Activated CD8-positive, alpha-beta T cell treated with anti-CD3 and anti-CD28 coated beads, Interleukin-2, amount 10 ng/mL, durations not matched to agents 7 days and 5 days (primary cell): ENCODE data around the gene PLP2. TPM values are rescaled to one million over a fixed set of nuclear protein-coding genes. Genes with fewer than 3 reads are reported as not detected.

ENCODE experiments used
- ATAC-seq: fragments of 150-1000 bp; cut with Tn5 transposase; one replicate; pipeline ENCODE4 v1.10.0; 2021; ENCODE audit warnings: moderate library complexity
- CTCF ChIA-PET: fragments of 350-600 bp; sonication (Branson Sonifier 250); formaldehyde crosslinking; loops from one replicate; lab custom pipeline; 2021; ENCODE audit warnings: antibody characterized with exemption; lab: Charles Lee
- POLR2A ChIA-PET: fragments of 350-600 bp; sonication (Branson Sonifier 250); formaldehyde crosslinking; loops from one replicate; lab custom pipeline; 2021; ENCODE audit warnings: antibody characterized with exemption; lab: Charles Lee
- DNase-seq: peaks from one replicate; pipeline ENCODE4 v3.0.0-alpha.2; 2020
- H3K27ac Mint-ChIP-seq: one replicate; pipeline ENCODE4 v1.8.0; 2021; ENCODE audit warnings: mild to moderate bottlenecking, mixed read lengths
- H3K27me3 Mint-ChIP-seq: one replicate; pipeline ENCODE4 v1.8.0; 2021; ENCODE audit warnings: low read depth, mixed read lengths
- H3K36me3 Mint-ChIP-seq: one replicate; pipeline ENCODE4 v1.8.0; 2021; ENCODE audit warnings: low read depth, mixed read lengths
- H3K4me1 Mint-ChIP-seq: one replicate; pipeline ENCODE4 v1.8.0; 2021; ENCODE audit warnings: low read depth, mixed read lengths
- H3K4me3 Mint-ChIP-seq: one replicate; pipeline ENCODE4 v1.8.0; 2021; ENCODE audit warnings: mild to moderate bottlenecking, mixed read lengths
- H3K9me3 Mint-ChIP-seq: one replicate; pipeline ENCODE4 v1.8.0; 2022; ENCODE audit warnings: mixed read lengths; ENCODE audit not compliant: insufficient read depth
- total RNA-seq, 2 experiments: library from RNA; stranded (reverse); gene quantifications; one replicate each; pipeline ENCODE4 v1.2.3, GENCODE V29; 2021

Gene PLP2
- total RNA-seq, 2 experiments from 2014 or later: 203 to 214 TPM

- no peak overlapping the region for H3K4me3 Mint-ChIP-seq
- peak; percentile 33 for DNase-seq
- H3K9me3 Mint-ChIP-seq: no peaks in the 10 kb centered on the region
- POLR2A ChIA-PET: no interaction called here
- no peaks in the 10 kb centered on the region for H3K27me3 Mint-ChIP-seq
- peak overlapping the region; percentile 43 for H3K27ac Mint-ChIP-seq
- peaks cover 38% of the 10 kb centered on the region for H3K4me1 Mint-ChIP-seq
- ATAC-seq: peak; percentile 47
- CTCF ChIA-PET: interaction anchor here (1.0 kb wide), 2 partner anchors 11 to 21 kb away, joined by 3 read pairs; no protein-coding TSS in a partner anchor
- peaks cover 62% of the 10 kb centered on the region for H3K36me3 Mint-ChIP-seq
Observed at GRCh38 chrX:49177338-49177833, 5.7 kb downstream of the PLP2 start.

GRCh38 chrX:49177873-49178480 lies 6.3 kb downstream of the PLP2 start:
- CTCF ChIA-PET: interaction anchor here (1.0 kb wide), 2 partner anchors 11 to 22 kb away, joined by 3 read pairs; no protein-coding TSS in a partner anchor
- no peak for ATAC-seq
- H3K27ac Mint-ChIP-seq: peak overlapping the region; percentile 43

GRCh38 chrX:49178537-49178936 lies 6.8 kb downstream of the PLP2 start:
- Mint-ChIP-seq H3K27ac (no peak overlapping the region), H3K27me3 (no peaks in the 10 kb centered on the region), H3K36me3 (peaks cover 57% of the 10 kb centered on the region), H3K9me3 (no peaks in the 10 kb centered on the region), H3K4me3 (no peak overlapping the region), H3K4me1 (peaks cover 29% of the 10 kb centered on the region)
- ATAC-seq: no peak
- ChIA-PET POLR2A (no interaction called here), CTCF (no interaction called here)
- DNase-seq: no peak

More at GRCh38 chrX:49177873-49178480, 6.3 kb downstream of the PLP2 start:
- Mint-ChIP-seq H3K4me3 (no peak overlapping the region), H3K9me3 (no peaks in the 10 kb centered on the region), H3K4me1 (peaks cover 34% of the 10 kb centered on the region), H3K36me3 (peaks cover 60% of the 10 kb centered on the region), H3K27me3 (no peaks in the 10 kb centered on the region)
- POLR2A ChIA-PET: no interaction called here
- no peak for DNase-seq

GRCh38 chrX:49179358-49179757 lies 7.7 kb downstream of the PLP2 start:
- Mint-ChIP-seq H3K9me3 (no peaks in the 10 kb centered on the region), H3K27ac (peak overlapping the region; percentile 57)

GRCh38 chrX:49183701-49184281 lies 12.1 kb downstream of the PLP2 start:
- H3K27me3 Mint-ChIP-seq: no peaks in the 10 kb centered on the region
- DNase-seq: no peak
- ChIA-PET POLR2A (no interaction called here), CTCF (interaction anchor here (0.8 to 1.2 kb wide), 2 partner anchors 9 to 28 kb away, joined by 3 read pairs; no protein-coding TSS in a partner anchor)
- H3K4me3 Mint-ChIP-seq: peak overlapping the region; percentile 82
- no peak for ATAC-seq
- H3K9me3 Mint-ChIP-seq: no peaks in the 10 kb centered on the region
- H3K36me3 Mint-ChIP-seq: peaks cover 25% of the 10 kb centered on the region
- H3K27ac Mint-ChIP-seq: no peak overlapping the region
- H3K4me1 Mint-ChIP-seq: peaks cover 36% of the 10 kb centered on the region

More at GRCh38 chrX:49179358-49179757, 7.7 kb downstream of the PLP2 start:
- DNase-seq (no peak), ATAC-seq (no peak)
- POLR2A ChIA-PET: no interaction called here
- peaks cover 34% of the 10 kb centered on the region for H3K4me1 Mint-ChIP-seq
- no peaks in the 10 kb centered on the region for H3K27me3 Mint-ChIP-seq
- CTCF ChIA-PET: no interaction called here
- peaks cover 55% of the 10 kb centered on the region for H3K36me3 Mint-ChIP-seq
- no peak overlapping the region for H3K4me3 Mint-ChIP-seq

GRCh38 chrX:49184294-49185281 lies 12.9 kb downstream of the PLP2 start:
- H3K27me3 Mint-ChIP-seq: no peaks in the 10 kb centered on the region
- H3K4me1 Mint-ChIP-seq: peaks cover 36% of the 10 kb centered on the region
- ChIA-PET CTCF (interaction anchor here (0.8 to 1.2 kb wide), 2 partner anchors 8 to 29 kb away, joined by 3 read pairs; no protein-coding TSS in a partner anchor), POLR2A (no interaction called here)
- peak overlapping the region; percentile 82 for H3K4me3 Mint-ChIP-seq
- H3K36me3 Mint-ChIP-seq: peaks cover 19% of the 10 kb centered on the region
- no peaks in the 10 kb centered on the region for H3K9me3 Mint-ChIP-seq
- ATAC-seq: peak; percentile 62
- peak; percentile 47 for DNase-seq
- H3K27ac Mint-ChIP-seq: peak overlapping the region; percentile 69

- ATAC-seq: peak; percentile 28
- Mint-ChIP-seq H3K9me3 (no peaks in the 10 kb centered on the region), H3K4me1 (peaks cover 39% of the 10 kb centered on the region), H3K36me3 (peaks cover 9% of the 10 kb centered on the region), H3K27me3 (no peaks in the 10 kb centered on the region), H3K4me3 (peak within 1 kb of the TSS; percentile 82), H3K27ac (peak within 1 kb of the TSS; percentile 69)
- CTCF ChIA-PET: interaction anchor here (1.6 kb wide), 1 partner anchor 13 kb away, joined by 4 read pairs; no protein-coding TSS in a partner anchor
- POLR2A ChIA-PET: no interaction called here
- DNase-seq: peak; percentile 79
Observed at GRCh38 chrX:49186125-49187027, 14.7 kb downstream of the PLP2 start, which contains the start of gene PRICKLE3. Gene PRICKLE3, minus strand, starts transcription at chrX:49186373. Its CDS starts 76 bp downstream, at chrX:49186297.

- ATAC-seq: no peak
- Mint-ChIP-seq H3K9me3 (no peaks in the 10 kb centered on the region), H3K4me3 (peak overlapping the region; percentile 25), H3K4me1 (peaks cover 39% of the 10 kb centered on the region), H3K27ac (no peak overlapping the region), H3K27me3 (no peaks in the 10 kb centered on the region), H3K36me3 (peaks cover 9% of the 10 kb centered on the region)
- no peak for DNase-seq
- CTCF ChIA-PET: interaction anchor here (1.6 kb wide), 1 partner anchor 14 kb away, joined by 4 read pairs; no protein-coding TSS in a partner anchor
- POLR2A ChIA-PET: no interaction called here
Observed at GRCh38 chrX:49187028-49187394, 15.3 kb downstream of the PLP2 start.

GRCh38 chrX:49187526-49187925 lies 15.8 kb downstream of the PLP2 start:
- DNase-seq: no peak
- Mint-ChIP-seq H3K4me1 (peaks cover 43% of the 10 kb centered on the region), H3K36me3 (peaks cover 5% of the 10 kb centered on the region), H3K27me3 (no peaks in the 10 kb centered on the region), H3K27ac (no peak overlapping the region), H3K9me3 (no peaks in the 10 kb centered on the region), H3K4me3 (no peak overlapping the region)
- CTCF ChIA-PET: interaction anchor here (1.6 kb wide), 1 partner anchor 14 kb away, joined by 4 read pairs; no protein-coding TSS in a partner anchor
- no peak for ATAC-seq
- POLR2A ChIA-PET: no interaction called here

- peaks cover 53% of the 10 kb centered on the region for H3K4me1 Mint-ChIP-seq
- CTCF ChIA-PET: no interaction called here
- POLR2A ChIA-PET: no interaction called here
- no peaks in the 10 kb centered on the region for H3K9me3 Mint-ChIP-seq
- no peak overlapping the region for H3K27ac Mint-ChIP-seq
- no peak overlapping the region for H3K4me3 Mint-ChIP-seq
- peaks cover 1% of the 10 kb centered on the region for H3K36me3 Mint-ChIP-seq
- no peak for DNase-seq
- no peak for ATAC-seq
- H3K27me3 Mint-ChIP-seq: no peaks in the 10 kb centered on the region
Observed at GRCh38 chrX:49188468-49189076, 16.9 kb downstream of the PLP2 start.
